Measurements from ENCODE around the gene PIM1.

- no peak for TF ChIP-seq CTCF (conservative IDR thresholded peaks at IDR 0.05; ENCODE audit: low read depth, low read length)
- no peak for TF ChIP-seq EZH2 (IDR thresholded peaks at IDR 0.05; ENCODE audit: borderline replicate concordance, low read depth, low read length, poor library complexity, severe bottlenecking)
Observed at GRCh38 chr6:37145443-37145842, 24.5 kb upstream of the PIM1 start.

Measured in A673 (cell line).